ENCODE results near the gene MRC2.

MRC2 gene

GRCh38 chr17:62664336-62665120 is 37.1 kb downstream of the MRC2 start:
- DNase-seq, result no peak

GRCh38 chr17:62665599-62665998 is 38.1 kb downstream of the MRC2 start:
- DNase-seq, result no peak

GRCh38 chr17:62666061-62666800 is 38.8 kb downstream of the MRC2 start:
- no peak for DNase-seq

GRCh38 chr17:62666801-62667591 is 39.5 kb downstream of the MRC2 start:
- DNase-seq, result no peak

GRCh38 chr17:62668091-62668804 is 40.8 kb downstream of the MRC2 start:
- no peak for DNase-seq

- DNase-seq, result no peak
These were observed 42.8 kb downstream of the MRC2 start for GRCh38 chr17:62670202-62670821.

- no peak for DNase-seq
These were observed 44.1 kb downstream of the MRC2 start for GRCh38 chr17:62671553-62671952.

- no peak for DNase-seq
These were observed 45.5 kb downstream of the MRC2 start for GRCh38 chr17:62672957-62673356.

GRCh38 chr17:62673614-62674362 is 46.3 kb downstream of the MRC2 start:
- DNase-seq, result no peak

- no peak for DNase-seq
These were observed 46.9 kb downstream of the MRC2 start for GRCh38 chr17:62674363-62674739.

GRCh38 chr17:62674841-62675240 is 47.4 kb downstream of the MRC2 start:
- DNase-seq, result no peak

GRCh38 chr17:62675260-62675659 is 47.8 kb downstream of the MRC2 start:
- no peak for DNase-seq

- no peak for DNase-seq
These were observed 48.2 kb downstream of the MRC2 start for GRCh38 chr17:62675701-62676100.

GRCh38 chr17:62676231-62676943 is 48.9 kb downstream of the MRC2 start:
- DNase-seq, result no peak

- DNase-seq, result no peak
These were observed 49.6 kb downstream of the MRC2 start for GRCh38 chr17:62676952-62677596.

GRCh38 chr17:62678214-62678919 is 50.9 kb downstream of the MRC2 start:
- no peak for DNase-seq

- no peak for DNase-seq
These were observed 52.5 kb downstream of the MRC2 start for GRCh38 chr17:62679866-62680377.

GRCh38 chr17:62680541-62681052 is 53.1 kb downstream of the MRC2 start:
- DNase-seq, result no peak
